ENCODE measurements around the gene HOMER2. TPM values are rescaled to one million over a fixed set of nuclear protein-coding genes. Genes with fewer than 3 reads are reported as not detected.
"Not testable (repeated sequence)": the region's sequence is repeated elsewhere in the genome, so short reads cannot be mapped to it uniquely, and the experiment has no call there.

Gene HOMER2
- 48.5 TPM for total RNA-seq
- long read RNA-seq, transcript HOMER2-202 (9 exons, 1,950 nt) = major isoform, 55 of 70 reads
- long read RNA-seq, partial matches to known transcripts = 2 of 70 reads
- long read RNA-seq, other reads (novel, unspliced or antisense) = 10 of 70 reads

- intact Hi-C loops (cut with micrococcal nuclease) = no loop called here
- peaks cover 14% of the 10 kb centered on the region for H3K27me3 ChIP-seq (ENCODE audit: low read depth)
- H3K4me3 ChIP-seq = peak within 1 kb of the TSS; percentile 73
- peak within 1 kb of the TSS; percentile 81 for H3K27ac ChIP-seq (replicated peaks)
- no peaks in the 10 kb centered on the region for H3K9me3 ChIP-seq (replicated peaks)
- peaks cover 24% of the 10 kb centered on the region for H3K4me1 ChIP-seq
- peak; percentile 37 for DNase-seq
- no peak for TF ChIP-seq CTCF (IDR thresholded peaks at IDR 0.05; ENCODE audit: borderline replicate concordance)
- H3K36me3 ChIP-seq = no peaks in the 10 kb centered on the region
Observed at GRCh38 chr15:82952158-82953081, at the start of gene HOMER2. TSS of gene HOMER2 (minus strand) at chr15:82952720. CDS start at chr15:82952535, 185 bp downstream.

- DNase-seq; H3K27me3 ChIP-seq (ENCODE audit: low read depth); H3K9me3 ChIP-seq (replicated peaks); H3K4me1 ChIP-seq; H3K27ac ChIP-seq (replicated peaks); H3K4me3 ChIP-seq: not testable (repeated sequence)
- peaks cover 20% of the 10 kb centered on the region for H3K36me3 ChIP-seq
- intact Hi-C loops (cut with micrococcal nuclease) = loop anchor here (5.0 kb wide), 1 partner anchor 148 kb away; no protein-coding TSS in a partner anchor
Observed at GRCh38 chr15:83000672-83001031, 48.1 kb upstream of the HOMER2 start.

GRCh38 chr15:82999905-83000671 lies 47.6 kb upstream of the HOMER2 start:
- Histone ChIP-seq H3K4me1 (peaks cover 7% of the 10 kb centered on the region), H3K27ac (replicated peaks) (no peak overlapping the region), H3K9me3 (replicated peaks) (no peaks in the 10 kb centered on the region), H3K4me3 (peak overlapping the region; percentile 33), H3K27me3 (ENCODE audit: low read depth) (no peaks in the 10 kb centered on the region), H3K36me3 (peaks cover 14% of the 10 kb centered on the region)
- peak; percentile 63 for TF ChIP-seq CTCF (IDR thresholded peaks at IDR 0.05; ENCODE audit: borderline replicate concordance)
- DNase-seq = no peak
- intact Hi-C loops (cut with micrococcal nuclease) = loop anchor here (5.0 kb wide), 1 partner anchor 148 kb away; no protein-coding TSS in a partner anchor

GRCh38 chr15:82999426-82999825 lies 46.9 kb upstream of the HOMER2 start:
- H3K4me3 ChIP-seq = no peak overlapping the region
- H3K9me3 ChIP-seq (replicated peaks) = no peaks in the 10 kb centered on the region
- peaks cover 7% of the 10 kb centered on the region for H3K4me1 ChIP-seq
- TF ChIP-seq CTCF (IDR thresholded peaks at IDR 0.05; ENCODE audit: borderline replicate concordance) = no peak
- intact Hi-C loops (cut with micrococcal nuclease) = no loop called here
- H3K27me3 ChIP-seq (ENCODE audit: low read depth) = no peaks in the 10 kb centered on the region
- no peak for DNase-seq
- peaks cover 7% of the 10 kb centered on the region for H3K36me3 ChIP-seq
- H3K27ac ChIP-seq (replicated peaks) = no peak overlapping the region

- Histone ChIP-seq H3K27ac (replicated peaks) (no peak overlapping the region), H3K4me3 (no peak overlapping the region), H3K9me3 (replicated peaks) (no peaks in the 10 kb centered on the region), H3K4me1 (peaks cover 7% of the 10 kb centered on the region), H3K27me3 (ENCODE audit: low read depth) (no peaks in the 10 kb centered on the region), H3K36me3 (peaks cover 8% of the 10 kb centered on the region)
- DNase-seq = no peak
- TF ChIP-seq CTCF (IDR thresholded peaks at IDR 0.05; ENCODE audit: borderline replicate concordance) = no peak
- intact Hi-C loops (cut with micrococcal nuclease) = no loop called here
Observed at GRCh38 chr15:82995938-82996337, 43.4 kb upstream of the HOMER2 start.
